Left ventricle myocardium inferior (tissue), 1 donor: ENCODE results near the gene HES5. TPM values are rescaled to one million over a fixed set of nuclear protein-coding genes. Genes with fewer than 3 reads are reported as not detected.

Source experiments
- DNase-seq: peaks from one replicate; pipeline ENCODE4 v3.0.0-alpha.2; 2020
- H3K27ac ChIP-seq: fragments of 200-600 bp; replicated peaks from 2 replicates; pipeline ENCODE4 v1.8.0; 2021
- H3K27me3 ChIP-seq: fragments of 200-600 bp; 2 replicates; pipeline ENCODE4 v1.8.0; 2021; ENCODE audit warnings: low read depth
- H3K36me3 ChIP-seq: fragments of 200-600 bp; 2 replicates; pipeline ENCODE4 v1.8.0; 2021
- H3K4me1 ChIP-seq: fragments of 200-600 bp; 2 replicates; pipeline ENCODE4 v1.8.0; 2021
- H3K4me3 ChIP-seq: fragments of 200-600 bp; 2 replicates; pipeline ENCODE4 v1.8.0; 2021; ENCODE audit warnings: mild to moderate bottlenecking, moderate library complexity
- H3K9me3 ChIP-seq: fragments of 200-600 bp; replicated peaks from 2 replicates; pipeline ENCODE4 v1.8.0; 2021
- intact Hi-C: fragments of 100-400 bp; cut with micrococcal nuclease; formaldehyde crosslinking; loops from one replicate; pipeline ENCODE4 v1.11.0; 2022
- total RNA-seq: library from RNA; stranded (reverse); fragmentation: NEBNext Ultra II Directional; extraction: Animal tissue kit (Norgen Biotek cat#: 25700); gene quantifications from one replicate; pipeline ENCODE4 v1.2.1, GENCODE V29; 2021
- TF ChIP-seq, protein P1 (sequence below): fragments of 200-600 bp; IDR thresholded peaks from 2 replicates; pipeline ENCODE4 v1.8.0; 2021; ENCODE audit warnings: antibody characterized with exemption, mild to moderate bottlenecking, borderline replicate concordance
- donor health status: DM: no; HTN: yes; CAD: no; lungs with severe emphysema.

The HES5 gene
- total RNA-seq, 1 donor from 2014 or later = 0.63 TPM

DNA sequence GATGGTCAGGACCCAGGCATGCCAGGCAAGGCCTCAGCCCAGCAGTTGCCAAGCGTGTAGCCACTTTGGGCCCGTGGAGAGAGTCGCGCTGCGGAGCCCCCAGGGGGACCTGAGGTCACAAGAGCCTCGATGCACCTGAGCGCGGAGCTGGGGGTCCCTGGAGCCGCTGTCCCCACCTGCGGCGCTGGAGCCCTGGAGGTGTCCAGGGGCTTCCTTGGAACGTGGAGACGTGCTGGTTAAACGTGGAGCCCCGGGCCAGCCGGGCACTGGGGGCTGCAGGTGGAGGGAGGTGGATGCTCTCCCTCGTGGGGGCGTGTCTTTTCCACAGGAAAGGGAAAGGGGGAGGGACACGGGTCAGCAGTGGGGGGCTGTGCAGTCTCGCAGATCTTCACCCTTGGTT is 50.9 kb downstream of the HES5 start:
- DNase-seq = no peak
- peaks cover 48% of the 10 kb centered on the region for H3K27me3 ChIP-seq
- H3K9me3 ChIP-seq = no peaks in the 10 kb centered on the region
- H3K36me3 ChIP-seq = no peaks in the 10 kb centered on the region
- TF ChIP-seq, protein P1, sequence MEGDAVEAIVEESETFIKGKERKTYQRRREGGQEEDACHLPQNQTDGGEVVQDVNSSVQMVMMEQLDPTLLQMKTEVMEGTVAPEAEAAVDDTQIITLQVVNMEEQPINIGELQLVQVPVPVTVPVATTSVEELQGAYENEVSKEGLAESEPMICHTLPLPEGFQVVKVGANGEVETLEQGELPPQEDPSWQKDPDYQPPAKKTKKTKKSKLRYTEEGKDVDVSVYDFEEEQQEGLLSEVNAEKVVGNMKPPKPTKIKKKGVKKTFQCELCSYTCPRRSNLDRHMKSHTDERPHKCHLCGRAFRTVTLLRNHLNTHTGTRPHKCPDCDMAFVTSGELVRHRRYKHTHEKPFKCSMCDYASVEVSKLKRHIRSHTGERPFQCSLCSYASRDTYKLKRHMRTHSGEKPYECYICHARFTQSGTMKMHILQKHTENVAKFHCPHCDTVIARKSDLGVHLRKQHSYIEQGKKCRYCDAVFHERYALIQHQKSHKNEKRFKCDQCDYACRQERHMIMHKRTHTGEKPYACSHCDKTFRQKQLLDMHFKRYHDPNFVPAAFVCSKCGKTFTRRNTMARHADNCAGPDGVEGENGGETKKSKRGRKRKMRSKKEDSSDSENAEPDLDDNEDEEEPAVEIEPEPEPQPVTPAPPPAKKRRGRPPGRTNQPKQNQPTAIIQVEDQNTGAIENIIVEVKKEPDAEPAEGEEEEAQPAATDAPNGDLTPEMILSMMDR = no peak
- no peak overlapping the region for H3K4me3 ChIP-seq
- no peak overlapping the region for H3K27ac ChIP-seq
- intact Hi-C loops = no loop called here
- H3K4me1 ChIP-seq = peaks cover 8% of the 10 kb centered on the region

Other genes starting within 250 kb of the HES5 start
- gene MORN1, start 138.7 kb downstream of the HES5 start, total RNA-seq = 4.5 TPM
- gene RER1, start 138.4 kb downstream of the HES5 start, total RNA-seq = 80.5 TPM
- 15.8 TPM for gene PEX10, start 117.7 kb downstream of the HES5 start, total RNA-seq
- 0.16 TPM for gene PLCH2, start 54.0 kb downstream of the HES5 start, total RNA-seq
- gene PANK4, start 3.7 kb downstream of the HES5 start, total RNA-seq = 42.8 TPM
- gene TNFRSF14, start 26.1 kb upstream of the HES5 start, total RNA-seq = 13.7 TPM
- 8.2 TPM for gene PRXL2B, start 56.5 kb upstream of the HES5 start, total RNA-seq
- gene MMEL1, start 102.8 kb upstream of the HES5 start, total RNA-seq = 0.82 TPM